Fibroblast of villous mesenchyme (primary cell): ENCODE measurements around the gene SERPINA3. TPM values are rescaled to one million over a fixed set of nuclear protein-coding genes. Genes with fewer than 3 reads are reported as not detected.

Source experiments
- DNase-seq: peaks from one replicate; pipeline ENCODE4 v3.0.0-alpha.2; 2010; ENCODE audit warnings: low read depth
- H3K4me3 ChIP-seq: 2 replicates; pipeline ENCODE4 v1.5.1; 2011; ENCODE audit warnings: low read depth, mild to moderate bottlenecking, low read length
- CTCF ChIP-seq: IDR thresholded peaks from 2 replicates; pipeline ENCODE4 v1.5.1; 2012; ENCODE audit warnings: low read depth, mild to moderate bottlenecking, low read length; ENCODE audit not compliant: insufficient read depth
- total RNA-seq: library from RNA; depleted of rRNA; stranded (reverse); fragments of >200 nt; gene quantifications from 2 replicates; pipeline ENCODE4 v1.2.3, GENCODE V29; 2012

SERPINA3 gene
- total RNA-seq, 1 donor = not detected

GRCh38 chr14:94623422-94623809 is 11.2 kb downstream of the SERPINA3 start:
- H3K4me3 ChIP-seq = no peak overlapping the region
- DNase-seq = no peak
- no peak for TF ChIP-seq CTCF

GRCh38 chr14:94623856-94624499 is 11.8 kb downstream of the SERPINA3 start:
- no peak for TF ChIP-seq CTCF
- no peak for DNase-seq
- H3K4me3 ChIP-seq = no peak overlapping the region

- TF ChIP-seq CTCF = no peak
- DNase-seq = no peak
Observed at GRCh38 chr14:94624537-94625352, 12.6 kb downstream of the SERPINA3 start.

GRCh38 chr14:94625353-94625635 is 13.1 kb downstream of the SERPINA3 start:
- no peak for TF ChIP-seq CTCF
- DNase-seq = no peak
- H3K4me3 ChIP-seq = no peak overlapping the region

More at GRCh38 chr14:94624537-94625352, 12.6 kb downstream of the SERPINA3 start:
- no peak overlapping the region for H3K4me3 ChIP-seq

- no peak overlapping the region for H3K4me3 ChIP-seq
- DNase-seq = no peak
- TF ChIP-seq CTCF = no peak
Observed at GRCh38 chr14:94628578-94628977, 16.4 kb downstream of the SERPINA3 start.

GRCh38 chr14:94630396-94630795 is 18.2 kb downstream of the SERPINA3 start:
- no peak for DNase-seq
- H3K4me3 ChIP-seq = no peak overlapping the region
- no peak for TF ChIP-seq CTCF

GRCh38 chr14:94631050-94631449 is 18.9 kb downstream of the SERPINA3 start:
- no peak overlapping the region for H3K4me3 ChIP-seq

More at GRCh38 chr14:94631050-94631449, 18.9 kb downstream of the SERPINA3 start:
- no peak for TF ChIP-seq CTCF
- no peak for DNase-seq
